GM21390 (cell line): Measurements from ENCODE around the gene ADM5.

Experiments
- ATAC-seq: cut with Tn5 transposase; IDR thresholded peaks from one replicate; pipeline ENCODE4 v1.9.1; 2021; ENCODE audit not compliant: unreplicated experiment

The ADM5 gene

GRCh38 chr19:49658139-49658517, 31.3 kb upstream of the ADM5 start:
- no peak for ATAC-seq

- no peak for ATAC-seq
Measured at GRCh38 chr19:49658566-49659442, 30.6 kb upstream of the ADM5 start.

GRCh38 chr19:49660338-49660961, 28.9 kb upstream of the ADM5 start:
- no peak for ATAC-seq

- ATAC-seq, result no peak
Measured at GRCh38 chr19:49662011-49662410, 27.4 kb upstream of the ADM5 start.

- no peak for ATAC-seq
Measured at GRCh38 chr19:49663224-49663623, 26.2 kb upstream of the ADM5 start.

GRCh38 chr19:49664171-49665035, 25.0 kb upstream of the ADM5 start:
- no peak for ATAC-seq

- ATAC-seq, result no peak
Measured at GRCh38 chr19:49665036-49665350, 24.4 kb upstream of the ADM5 start.

- peak; percentile 74 for ATAC-seq
Measured at GRCh38 chr19:49665351-49666119, 23.9 kb upstream of the ADM5 start, which contains the start of the genes BCL2L12 and IRF3. Gene BCL2L12, plus strand, starts transcription at chr19:49665933. Its CDS starts 760 bp downstream, at chr19:49666693. Gene IRF3, minus strand, starts transcription at chr19:49665857. Its CDS starts 1,019 bp downstream, at chr19:49664838.

- ATAC-seq, result no peak
Measured at GRCh38 chr19:49666120-49666444, 23.3 kb upstream of the ADM5 start.

- ATAC-seq, result no peak
Measured at GRCh38 chr19:49667473-49667872, 21.9 kb upstream of the ADM5 start.

- ATAC-seq, result no peak
Measured at GRCh38 chr19:49669516-49669915, 19.9 kb upstream of the ADM5 start.

- ATAC-seq, result no peak
Measured at GRCh38 chr19:49672131-49672919, 17.1 kb upstream of the ADM5 start.

- peak; percentile 13 for ATAC-seq
Measured at GRCh38 chr19:49676136-49676783, 13.1 kb upstream of the ADM5 start.

GRCh38 chr19:49676784-49677230, 12.6 kb upstream of the ADM5 start:
- peak; percentile 53 for ATAC-seq

- no peak for ATAC-seq
Measured at GRCh38 chr19:49677231-49677900, 12.0 kb upstream of the ADM5 start, which contains the start of gene PRMT1. Gene PRMT1, plus strand, starts transcription at chr19:49677271. Its CDS starts 10 bp downstream, at chr19:49677281.

- no peak for ATAC-seq
Measured at GRCh38 chr19:49677901-49678674, 11.3 kb upstream of the ADM5 start.

GRCh38 chr19:49678985-49679770, 10.2 kb upstream of the ADM5 start:
- no peak for ATAC-seq
